Breast epithelium (tissue), 3 donors: ENCODE data around the gene ARHGEF33.

Experiments used
- POLR2A ChIP-seq: fragments of 450-650 bp; IDR thresholded peaks from one replicate; pipeline ENCODE4 v1.6.1; 2016; ENCODE audit warnings: antibody characterized with exemption, mild to moderate bottlenecking, moderate library complexity
- POLR2AphosphoS5 ChIP-seq, 3 donors: sonication (generic); formaldehyde crosslinking; IDR thresholded peaks; one replicate each; pipeline ENCODE4 v1.6.1; 2017; ENCODE audit warnings: antibody characterized with exemption in 3 of 3
- TF ChIP-seq, protein P1 (sequence below), 3 donors: fragments of 450-650 bp; IDR thresholded peaks; one replicate each; pipeline ENCODE4 v1.5.1; 2016 to 2017; ENCODE audit warnings: antibody characterized with exemption in 3 of 3, mild to moderate bottlenecking in 3 of 3, moderate library complexity in 3 of 3

- TF ChIP-seq, protein P1, sequence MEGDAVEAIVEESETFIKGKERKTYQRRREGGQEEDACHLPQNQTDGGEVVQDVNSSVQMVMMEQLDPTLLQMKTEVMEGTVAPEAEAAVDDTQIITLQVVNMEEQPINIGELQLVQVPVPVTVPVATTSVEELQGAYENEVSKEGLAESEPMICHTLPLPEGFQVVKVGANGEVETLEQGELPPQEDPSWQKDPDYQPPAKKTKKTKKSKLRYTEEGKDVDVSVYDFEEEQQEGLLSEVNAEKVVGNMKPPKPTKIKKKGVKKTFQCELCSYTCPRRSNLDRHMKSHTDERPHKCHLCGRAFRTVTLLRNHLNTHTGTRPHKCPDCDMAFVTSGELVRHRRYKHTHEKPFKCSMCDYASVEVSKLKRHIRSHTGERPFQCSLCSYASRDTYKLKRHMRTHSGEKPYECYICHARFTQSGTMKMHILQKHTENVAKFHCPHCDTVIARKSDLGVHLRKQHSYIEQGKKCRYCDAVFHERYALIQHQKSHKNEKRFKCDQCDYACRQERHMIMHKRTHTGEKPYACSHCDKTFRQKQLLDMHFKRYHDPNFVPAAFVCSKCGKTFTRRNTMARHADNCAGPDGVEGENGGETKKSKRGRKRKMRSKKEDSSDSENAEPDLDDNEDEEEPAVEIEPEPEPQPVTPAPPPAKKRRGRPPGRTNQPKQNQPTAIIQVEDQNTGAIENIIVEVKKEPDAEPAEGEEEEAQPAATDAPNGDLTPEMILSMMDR (IDR thresholded peaks at IDR 0.05): no peak
- no peak for TF ChIP-seq POLR2A
- no peak for TF ChIP-seq POLR2AphosphoS5 (IDR thresholded peaks at IDR 0.05)
Observed at GRCh38 chr2:38911191-38911590, 21.5 kb downstream of the ARHGEF33 start.
